Endothelial cell of umbilical vein (primary cell): Measurements from ENCODE around the gene LHFPL6. TPM values are rescaled to one million over a fixed set of nuclear protein-coding genes. Genes with fewer than 3 reads are reported as not detected.

Experiments
- BruUV-seq: library from RNA; stranded (reverse); fragments of 400-500 nt; replicated peaks from 2 replicates; lab custom pipeline; 2021; lab: Mats Ljungman, UMichigan
- CTCF ChIA-PET: fragments of 300-600, 350-600 bp; sonication (Branson Sonifier 250); formaldehyde crosslinking; loops from one replicate; lab custom pipeline; 2021; ENCODE audit warnings: antibody characterized with exemption, inconsistent platforms; lab: Charles Lee
- POLR2A ChIA-PET: fragments of 300-600, 350-600 bp; sonication (Branson Sonifier 250); formaldehyde crosslinking; loops from one replicate; lab custom pipeline; 2021; ENCODE audit warnings: antibody characterized with exemption, inconsistent platforms; lab: Charles Lee
- DNase-seq: peaks from one replicate; pipeline ENCODE4 v3.0.0-alpha.2; 2011; ENCODE audit warnings: low read depth, low spot score
- FAIRE-seq: peaks from 2 replicates; lab custom pipeline; 2011; peaks lifted over from hg19 to GRCh38; lab: Jason Lieb, UNC
- H2AFZ ChIP-seq: 2 replicates; pipeline ENCODE4 v1.6.0; 2012; ENCODE audit warnings: low read depth, low read length, control low read depth, inconsistent platforms
- H3K27ac ChIP-seq: 2 replicates; pipeline ENCODE4 v1.5.1; 2011; ENCODE audit warnings: low read depth, mild to moderate bottlenecking, control low read depth, low read length, moderate library complexity; ENCODE audit not compliant: insufficient read depth
- H3K27me3 ChIP-seq, 2 experiments: 2 replicates each; pipeline versions ENCODE4 v1.6.0 to v1.6.1; 2011; ENCODE audit warnings: low read length in 2 of 2, mixed read lengths in 1 of 2; ENCODE audit not compliant: control insufficient read depth in 2 of 2, insufficient read depth in 2 of 2
- H3K36me3 ChIP-seq, 2 experiments: 2 replicates in 1 of 2; 3 replicates in 1 of 2; pipeline ENCODE4 v1.5.1; 2011; ENCODE audit warnings: low read length in 2 of 2, mild to moderate bottlenecking in 1 of 2, moderate library complexity in 1 of 2; ENCODE audit not compliant: control insufficient read depth in 2 of 2, insufficient read depth in 2 of 2; ENCODE audit errors: extremely low read depth in 1 of 2
- H3K4me1 ChIP-seq: 3 replicates; pipeline ENCODE4 v1.5.1; 2011; ENCODE audit warnings: mild to moderate bottlenecking, low read length; ENCODE audit not compliant: control insufficient read depth, insufficient read depth; ENCODE audit errors: extremely low read depth
- H3K4me2 ChIP-seq: 2 replicates; pipeline ENCODE4 v1.6.1; 2011; ENCODE audit warnings: low read length, control low read depth, mixed read lengths; ENCODE audit not compliant: insufficient read depth
- H3K4me3 ChIP-seq, 3 experiments: fragments of 200-600 bp in 1 of 3; sonication (generic), shearing (Covaris generic) in 1 of 3; replicated peaks in 1 of 3; 2 replicates each; pipeline ENCODE4 v1.5.1; 2011 to 2016; ENCODE audit warnings: control low read depth in 3 of 3, low read length in 3 of 3, mild to moderate bottlenecking in 2 of 3, inconsistent platforms in 1 of 3, low read depth in 1 of 3, moderate library complexity in 1 of 3; ENCODE audit not compliant: insufficient read depth in 1 of 3
- H3K79me2 ChIP-seq: 2 replicates; pipeline ENCODE4 v1.6.0; 2012; ENCODE audit warnings: low read length, inconsistent platforms; ENCODE audit not compliant: control insufficient read depth, insufficient read depth
- H3K9ac ChIP-seq: replicated peaks from 2 replicates; pipeline ENCODE3; 2011; ENCODE audit warnings: low read length, control low read depth; ENCODE audit not compliant: insufficient read depth; ENCODE audit errors: extremely low read depth
- H3K9me1 ChIP-seq: replicated peaks from 3 replicates; pipeline ENCODE4 v1.6.0; 2011; ENCODE audit warnings: mild to moderate bottlenecking, low read length; ENCODE audit not compliant: control insufficient read depth, insufficient read depth; ENCODE audit errors: extremely low read depth
- H3K9me3 ChIP-seq: replicated peaks from 2 replicates; pipeline ENCODE4 v1.5.1; 2012; ENCODE audit warnings: low read length, inconsistent platforms; ENCODE audit not compliant: control insufficient read depth, insufficient read depth
- H4K20me1 ChIP-seq: replicated peaks from 2 replicates; pipeline ENCODE3; 2011; ENCODE audit warnings: mild to moderate bottlenecking, low read length; ENCODE audit not compliant: control insufficient read depth, insufficient read depth; ENCODE audit errors: extremely low read depth
- EZH2 ChIP-seq: IDR thresholded peaks from 2 replicates; pipeline ENCODE4 v1.6.1; 2012; ENCODE audit warnings: borderline replicate concordance, low read depth, mild to moderate bottlenecking, moderate library complexity, low read length, inconsistent platforms; ENCODE audit not compliant: severe bottlenecking
- FOS ChIP-seq: IDR thresholded peaks from 2 replicates; pipeline ENCODE4 v1.6.1; 2011; ENCODE audit warnings: mild to moderate bottlenecking, low read length, moderate library complexity, borderline replicate concordance; ENCODE audit not compliant: insufficient read depth
- JUN ChIP-seq: IDR thresholded peaks from 2 replicates; pipeline ENCODE4 v1.6.1; 2011; ENCODE audit warnings: borderline replicate concordance, low read depth; ENCODE audit not compliant: insufficient read length, insufficient read depth
- MYC ChIP-seq: IDR thresholded peaks from one replicate; pipeline ENCODE4 v1.6.1; 2011; ENCODE audit warnings: mild to moderate bottlenecking, low read depth, low read length
- POLR2A ChIP-seq: IDR thresholded peaks from 2 replicates; pipeline ENCODE4 v1.6.1; 2012; ENCODE audit warnings: low read depth, mild to moderate bottlenecking, control low read depth, low read length
- dilution Hi-C: fragments of 300-500 bp; cut with MboI; formaldehyde crosslinking; loops from one replicate; pipeline ENCODE4 v1.15.0; 2019; ENCODE audit warnings: low sequenced_read_pairs; ENCODE audit not compliant: extremely low pct_ligation_motif_present
- intact Hi-C: fragments of 100-400 bp; cut with micrococcal nuclease; formaldehyde crosslinking; loops from one replicate; pipeline ENCODE4 v1.10.0; 2022
- polyA plus RNA-seq, 4 experiments: library from polyadenylated mRNA; depleted of rRNA in 3 of 4; stranded (reverse) in 3 of 4; unstranded in 1 of 4; fragments of >200 nt; gene quantifications; 2 replicates each; pipeline versions ENCODE4 v1.2.1 to v1.2.3, GENCODE V29; 2011 to 2012; ENCODE audit warnings: missing spikeins in 1 of 4
- total RNA-seq: library from RNA; stranded (reverse); gene quantifications from 2 replicates; pipeline ENCODE4 v1.2.3, GENCODE V29; 2021
- TF ChIP-seq, protein P1 (sequence below): IDR thresholded peaks from 2 replicates; pipeline ENCODE4 v1.6.1; 2011; ENCODE audit not compliant: insufficient read depth, insufficient read length

The LHFPL6 gene
- total and polyA plus RNA-seq, 2 donors (not counting 3 experiments of a cell fraction or from before 2014, with no cell fraction given): 17.5 to 19.4 TPM

DNA sequence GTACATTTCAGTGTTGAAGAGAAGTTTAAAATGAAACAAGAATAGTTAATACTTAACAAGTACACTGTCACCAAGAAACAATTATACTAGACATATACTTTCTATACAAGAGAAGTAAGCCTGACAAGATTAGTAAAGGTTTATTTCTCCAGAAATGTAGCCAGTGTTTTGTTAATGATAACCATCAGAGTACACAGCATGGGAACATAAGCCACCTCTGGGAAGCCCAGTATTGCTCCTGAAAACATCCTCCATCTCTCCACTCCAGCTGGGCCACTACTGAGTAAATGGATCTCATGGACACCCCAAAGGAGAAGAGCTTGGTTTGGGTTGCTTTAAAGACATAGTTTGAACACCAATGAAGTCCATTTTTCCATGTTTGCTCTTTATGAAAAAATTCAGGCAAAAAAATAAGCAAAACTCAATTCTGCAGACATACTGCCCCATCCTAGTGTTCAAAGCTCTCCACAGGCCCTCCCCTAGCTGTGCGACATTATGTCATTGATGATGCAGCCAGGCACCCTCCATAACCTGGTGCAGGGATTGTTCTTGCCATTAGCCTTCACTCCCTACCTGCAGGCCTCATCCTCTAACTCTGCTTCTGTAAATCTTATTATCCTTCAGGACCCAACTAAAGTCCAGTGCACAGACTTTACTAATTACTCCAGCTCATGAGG is 61.9 kb downstream of the LHFPL6 start:
- peak; percentile 7 for DNase-seq
- intact Hi-C loops: no loop called here
- TF ChIP-seq EZH2 (no peak), FOS (no peak), POLR2A (no peak), MYC (no peak), JUN (no peak)
- TF ChIP-seq, protein P1, sequence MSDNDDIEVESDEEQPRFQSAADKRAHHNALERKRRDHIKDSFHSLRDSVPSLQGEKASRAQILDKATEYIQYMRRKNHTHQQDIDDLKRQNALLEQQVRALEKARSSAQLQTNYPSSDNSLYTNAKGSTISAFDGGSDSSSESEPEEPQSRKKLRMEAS: no peak
- ChIA-PET CTCF (interaction anchor here (1.4 kb wide), 1 partner anchor 75 kb away, joined by 3 read pairs; no protein-coding TSS in a partner anchor), POLR2A (no interaction called here)
- H3K9me1 ChIP-seq: no peaks in the 10 kb centered on the region
- no peak overlapping the region for H2AFZ ChIP-seq
- no peak overlapping the region for H3K9ac ChIP-seq
- H3K27me3 ChIP-seq: no peaks in the 10 kb centered on the region
- no peaks in the 10 kb centered on the region for H3K36me3 ChIP-seq
- no peaks in the 10 kb centered on the region for H3K4me1 ChIP-seq
- BruUV-seq: no TSS peak
- no peak overlapping the region for H3K4me3 ChIP-seq
- dilution Hi-C loops: no loop called here
- H3K9me3 ChIP-seq: no peaks in the 10 kb centered on the region
- H3K4me2 ChIP-seq: no peak overlapping the region
- H3K27ac ChIP-seq: no peak overlapping the region
- H4K20me1 ChIP-seq: no peaks in the 10 kb centered on the region
- no peak for FAIRE-seq
- no peaks in the 10 kb centered on the region for H3K79me2 ChIP-seq
